ENCODE measurements around the gene PLPPR2. TPM values are rescaled to one million over a fixed set of nuclear protein-coding genes. Genes with fewer than 3 reads are reported as not detected.
"Not testable (repeated sequence)": the region's sequence is repeated elsewhere in the genome, so short reads cannot be mapped to it uniquely, and the experiment has no call there.

PLPPR2 gene
- total and polyA plus RNA-seq, 2 of the 4 experiments (the other 2 are of a cell fraction): 3.9 to 45.2 TPM

DNA sequence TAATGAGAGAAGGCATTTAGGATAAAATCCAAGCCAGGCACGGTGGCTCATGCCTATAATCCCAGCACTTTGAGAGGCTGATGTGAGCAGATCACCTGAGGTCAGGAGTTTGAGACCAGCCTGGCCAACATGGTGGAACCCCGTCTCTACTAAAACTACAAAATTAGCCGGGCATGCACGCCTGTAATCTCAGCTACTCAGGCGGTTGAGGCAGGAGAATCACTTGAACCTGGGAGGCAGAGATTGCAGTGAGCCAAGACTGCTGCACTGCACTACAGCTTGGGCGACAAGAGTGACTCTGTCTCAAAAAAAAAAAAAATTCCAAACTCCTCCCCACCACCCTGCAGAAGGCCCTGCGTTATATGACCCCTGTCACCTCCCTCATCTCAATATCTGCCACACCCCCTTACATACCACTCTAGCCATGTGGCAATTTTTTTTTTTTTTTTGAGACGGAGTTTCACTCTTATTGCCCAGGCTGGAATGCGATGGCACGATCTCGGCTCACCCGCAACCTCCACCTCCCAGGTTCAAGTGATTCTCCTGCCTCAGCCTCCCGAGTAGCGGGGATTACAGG is 24.1 kb downstream of the PLPPR2 start:
- dilution Hi-C loops (cut with HindIII; ENCODE audit: low sequenced_read_pairs, unreplicated experiment); H2AFZ ChIP-seq (replicated peaks; ENCODE audit: low read length, poor library complexity); DNase-seq; in situ Hi-C loops (cut with MboI; ENCODE audit: low sequenced_read_pairs); H4K91ac ChIP-seq (ENCODE audit: insufficient read depth, low read depth, low read length); ATAC-seq (ENCODE audit: low read depth); H3K18ac ChIP-seq (ENCODE audit: low read depth, low read length); H3K14ac ChIP-seq (replicated peaks; ENCODE audit: low read depth, low read length); H2BK20ac ChIP-seq (ENCODE audit: low read depth, low read length); H2BK120ac ChIP-seq (ENCODE audit: low read depth, low read length); POLR2A ChIA-PET (ENCODE audit: unreplicated experiment); H3K36me3 ChIP-seq (ENCODE audit: control insufficient read depth, insufficient read depth, low read length); H3K27ac ChIP-seq (ENCODE audit: insufficient read depth, low read length); H2AK5ac ChIP-seq (ENCODE audit: low read depth, low read length); H4K5ac ChIP-seq (ENCODE audit: low read depth, low read length); BruUV-seq (replicated peaks); H2AK9ac ChIP-seq (replicated peaks; ENCODE audit: low read depth, low read length, poor library complexity); H2BK15ac ChIP-seq (ENCODE audit: low read depth, low read length); H3K9ac ChIP-seq (ENCODE audit: low read depth, low read length); H3K4me2 ChIP-seq (ENCODE audit: low read depth, low read length); H3K23ac ChIP-seq (ENCODE audit: low read depth, low read length); H4K8ac ChIP-seq (ENCODE audit: low read depth in 2 of 2, low read length in 2 of 2); H3K4me3 ChIP-seq (ENCODE audit: insufficient read depth, low read depth, low read length); H3K4ac ChIP-seq (ENCODE audit: low read depth, low read length); H3K56ac ChIP-seq (ENCODE audit: extremely low read depth, insufficient read depth, low read length); intact Hi-C loops (cut with micrococcal nuclease); H3K9me3 ChIP-seq (ENCODE audit: control insufficient read depth, insufficient read depth, low read length); H3K27me3 ChIP-seq (ENCODE audit: control insufficient read depth, insufficient read depth, low read length); H2BK5ac ChIP-seq (ENCODE audit: low read depth, low read length, poor library complexity, severe bottlenecking): not testable (repeated sequence)
- Histone ChIP-seq H4K20me1 (ENCODE audit: insufficient read depth, low read length) (peaks cover 11% of the 10 kb centered on the region; the same call in 1 of the 2 replicates), H3K9me1 (ENCODE audit: insufficient read depth, low read length) (peaks cover 30% of the 10 kb centered on the region), H3K4me1 (ENCODE audit: control insufficient read depth, insufficient read depth, low read length) (peaks cover 27% of the 10 kb centered on the region), H3K79me1 (ENCODE audit: low read depth in 1 of 2, low read length in 2 of 2) (peaks cover 8 to 33% of the 10 kb centered on the region in 2 experiments)
- 87% methylated on average over 6 of the region's 14 CpGs; no CpG with 5 or more reads in 1 of the 2 experiments for WGBS, 2 experiments (ENCODE audit: extremely low coverage in 2 of 2, insufficient read length in 1 of 2)
- CTCF ChIA-PET: interaction anchor here (1.5 to 2.9 kb wide), 2 partner anchors 56 to 85 kb away, joined by 5 to 9 read pairs; partner anchors contain the start of genes ODAD3 and PRKCSH
